HCT116 (cell line): ENCODE data around the gene DOCK1. TPM values are rescaled to one million over a fixed set of nuclear protein-coding genes. Genes with fewer than 3 reads are reported as not detected.

Experiments
- ATAC-seq: fragments of 200-7000 bp; cut with Tn5 transposase; 2 replicates; pipeline ENCODE4 v1.9.1; 2020; ENCODE audit warnings: mild to moderate bottlenecking, moderate library complexity
- BruUV-seq: library from RNA; stranded (reverse); fragments of 400-500 nt; replicated peaks from 2 replicates; lab custom pipeline; 2021; lab: Mats Ljungman, UMichigan
- CTCF ChIA-PET: fragments of 300-600 bp; sonication (Branson Sonifier 250); formaldehyde crosslinking; loops from one replicate; lab custom pipeline; 2021; ENCODE audit warnings: antibody characterized with exemption; lab: Charles Lee
- POLR2A ChIA-PET: fragments of 300-600, 350-600 bp; sonication (Branson Sonifier 250); formaldehyde crosslinking; loops from one replicate; lab custom pipeline; 2021; ENCODE audit warnings: antibody characterized with exemption; lab: Charles Lee
- RAD21 ChIA-PET, 2 experiments: fragments of 300-600 bp; sonication (Branson Sonifier 250); formaldehyde crosslinking; loops; one replicate each; lab custom pipeline; 2023; ENCODE audit warnings: low total read pairs in 2 of 2; ENCODE audit not compliant: uncharacterized antibody in 2 of 2, unreplicated experiment in 2 of 2, low non-redundant PET in 1 of 2; lab: Charles Lee
- DNase-seq: peaks from one replicate; pipeline ENCODE4 v3.0.0-alpha.2; 2010; ENCODE audit warnings: low read depth, low spot score
- H2AFZ ChIP-seq: fragments of 200-600 bp; shearing (Covaris generic), sonication (generic); 2 replicates; pipeline ENCODE4 v1.6.1; 2017; ENCODE audit warnings: low read depth, mixed run types, mixed read lengths, antibody characterized with exemption, low read length; ENCODE audit not compliant: poor library complexity, severe bottlenecking
- H3K27ac ChIP-seq: 2 replicates; pipeline ENCODE4 v1.5.1; 2012; ENCODE audit warnings: low read depth, low read length
- H3K27me3 ChIP-seq: fragments of 200-600 bp; sonication (generic); 2 replicates; pipeline ENCODE4 v1.6.1; 2016; ENCODE audit warnings: mixed run types, low read length, mixed read lengths; ENCODE audit not compliant: insufficient read depth
- H3K36me3 ChIP-seq, 2 experiments: fragments of 200-500 bp in 1 of 2; fragments of 200-600 bp in 1 of 2; sonication (Bioruptor generic) in 1 of 2; sonication (generic) in 1 of 2; 2 replicates each; pipeline versions ENCODE4 v1.5.1 to v1.6.1; 2014 to 2016; ENCODE audit warnings: low read length in 2 of 2, inconsistent platforms in 1 of 2, mixed read lengths in 1 of 2, mixed run types in 1 of 2; ENCODE audit not compliant: insufficient read depth in 2 of 2, control insufficient read depth in 1 of 2
- H3K4me1 ChIP-seq, 2 experiments: fragments of 200-600 bp in 1 of 2; sonication (generic) in 1 of 2; 2 replicates each; pipeline versions ENCODE4 v1.5.1 to v1.6.1; 2012 to 2017; ENCODE audit warnings: low read length in 2 of 2, inconsistent platforms in 1 of 2, mild to moderate bottlenecking in 1 of 2, mixed read lengths in 1 of 2, mixed run types in 1 of 2, moderate library complexity in 1 of 2; ENCODE audit not compliant: insufficient read depth in 2 of 2, control insufficient read depth in 1 of 2
- H3K4me2 ChIP-seq: fragments of 200-600 bp; sonication (generic); 2 replicates; pipeline ENCODE4 v1.6.1; 2017; ENCODE audit warnings: mixed run types, low read length, mixed read lengths
- H3K4me3 ChIP-seq, 2 experiments: fragments of 200-600 bp in 1 of 2; sonication (generic) in 1 of 2; replicated peaks in 1 of 2; 2 replicates each; pipeline ENCODE4 v1.5.1; 2011 to 2016; ENCODE audit warnings: low read length in 2 of 2, control low read depth in 1 of 2, low read depth in 1 of 2, mild to moderate bottlenecking in 1 of 2, mixed read lengths in 1 of 2, mixed run types in 1 of 2
- H3K79me2 ChIP-seq: fragments of 200-600 bp; sonication (generic); 2 replicates; pipeline ENCODE4 v1.6.1; 2017; ENCODE audit warnings: mild to moderate bottlenecking, mixed run types, low read length, moderate library complexity, mixed read lengths; ENCODE audit not compliant: insufficient read depth
- H3K9ac ChIP-seq: fragments of 200-600 bp; sonication (generic); 2 replicates; pipeline ENCODE4 v1.6.1; 2016; ENCODE audit warnings: low read length, mixed read lengths
- H3K9me2 ChIP-seq: fragments of 200-600 bp; sonication (generic), shearing (Covaris generic); 2 replicates; pipeline ENCODE4 v1.6.1; 2017; ENCODE audit warnings: mixed run types, mild to moderate bottlenecking, moderate library complexity; ENCODE audit not compliant: insufficient read depth
- H3K9me3 ChIP-seq, 2 experiments: fragments of 200-500 bp in 1 of 2; fragments of 200-600 bp in 1 of 2; sonication (Bioruptor generic) in 1 of 2; sonication (generic) in 1 of 2; 2 replicates each; pipeline ENCODE4 v1.6.1; 2014 to 2017; ENCODE audit warnings: low read length in 2 of 2, mixed read lengths in 2 of 2, inconsistent platforms in 1 of 2, low read depth in 1 of 2, mild to moderate bottlenecking in 1 of 2, mixed run types in 1 of 2, moderate library complexity in 1 of 2; ENCODE audit not compliant: control insufficient read depth in 1 of 2, insufficient read depth in 1 of 2
- H4K20me1 ChIP-seq: fragments of 200-600 bp; sonication (generic), shearing (Covaris generic); 2 replicates; pipeline ENCODE4 v1.6.1; 2017; ENCODE audit warnings: mixed run types, mild to moderate bottlenecking, moderate library complexity; ENCODE audit not compliant: insufficient read depth
- ATF3 ChIP-seq: IDR thresholded peaks from 2 replicates; pipeline ENCODE4 v1.6.1; 2012
- CBX3 ChIP-seq: IDR thresholded peaks from 2 replicates; pipeline ENCODE4 v1.6.1; 2012; ENCODE audit warnings: low read depth
- CTCF ChIP-seq, 3 experiments: fragments of 200-600 bp in 1 of 3; sonication (generic) in 1 of 3; IDR thresholded peaks in 2 of 3; conservative IDR thresholded peaks in 1 of 3; 2 replicates each; pipeline ENCODE4 v1.5.1; 2012 to 2017; ENCODE audit warnings: low read depth in 2 of 3, low read length in 2 of 3, antibody characterized with exemption in 1 of 3, borderline replicate concordance in 1 of 3, control low read depth in 1 of 3, mild to moderate bottlenecking in 1 of 3, mixed read lengths in 1 of 3, mixed run types in 1 of 3, moderate library complexity in 1 of 3; ENCODE audit not compliant: insufficient read depth in 1 of 3
- EZH2phosphoT487 ChIP-seq: fragments of 200-600 bp; IDR thresholded peaks from 2 replicates; pipeline ENCODE4 v1.6.1; 2018; ENCODE audit warnings: antibody characterized with exemption, borderline replicate concordance
- FOSL1 ChIP-seq: IDR thresholded peaks from 2 replicates; pipeline ENCODE4 v1.6.1; 2012; ENCODE audit warnings: low read depth
- JUND ChIP-seq: IDR thresholded peaks from 2 replicates; pipeline ENCODE4 v1.6.1; 2012
- MAX ChIP-seq: IDR thresholded peaks from 2 replicates; pipeline ENCODE4 v1.6.1; 2012
- POLR2A ChIP-seq: IDR thresholded peaks from 2 replicates; pipeline ENCODE4 v1.7.0; 2011; ENCODE audit warnings: borderline replicate concordance; ENCODE audit not compliant: insufficient read depth, insufficient read length; ENCODE audit errors: extremely low read depth
- POLR2AphosphoS5 ChIP-seq: IDR thresholded peaks from 2 replicates; pipeline ENCODE4 v1.6.1; 2011; ENCODE audit warnings: mild to moderate bottlenecking, low read depth, low read length, moderate library complexity
- REST ChIP-seq: IDR thresholded peaks from 2 replicates; pipeline ENCODE4 v1.6.1; 2012; ENCODE audit warnings: low read depth
- SIN3A ChIP-seq: IDR thresholded peaks from 2 replicates; pipeline ENCODE4 v1.6.1; 2012; ENCODE audit warnings: low read depth
- SP1 ChIP-seq: IDR thresholded peaks from 2 replicates; pipeline ENCODE4 v1.6.1; 2012; ENCODE audit warnings: low read depth
- SRF ChIP-seq: IDR thresholded peaks from 2 replicates; pipeline ENCODE4 v1.6.1; 2012; ENCODE audit warnings: low read depth
- TCF7L2 ChIP-seq: IDR thresholded peaks from 2 replicates; pipeline ENCODE4 v1.7.0; 2011; ENCODE audit warnings: borderline replicate concordance, inconsistent platforms; ENCODE audit not compliant: insufficient read depth, insufficient read length; ENCODE audit errors: extremely low read depth
- YY1 ChIP-seq: IDR thresholded peaks from 2 replicates; pipeline ENCODE4 v1.6.1; 2011; ENCODE audit warnings: low read length, low read depth, moderate library complexity, mild to moderate bottlenecking; ENCODE audit not compliant: insufficient replicate concordance; ENCODE audit errors: extremely low read depth
- ZFX ChIP-seq: fragments of 450-650 bp; IDR thresholded peaks from 2 replicates; pipeline ENCODE4 v1.6.1; 2017
- ZNF274 ChIP-seq: fragments of 200-500 bp; sonication (Bioruptor generic); IDR thresholded peaks from 2 replicates; pipeline ENCODE4 v1.6.1; 2014; ENCODE audit warnings: mild to moderate bottlenecking, low read depth, low read length, inconsistent platforms
- intact Hi-C: fragments of 100-400 bp; cut with micrococcal nuclease; formaldehyde crosslinking; loops from 2 replicates; pipeline ENCODE4 v1.10.0; 2022
- total RNA-seq: library from RNA; stranded (reverse); gene quantifications from one replicate; pipeline ENCODE4 v1.2.1, GENCODE V29; 2021; ENCODE audit not compliant: unreplicated experiment

DOCK1 gene
- total RNA-seq, 1 experiment from 2014 or later, result 46.5 TPM

GRCh38 chr10:127283017-127283416, 377.8 kb downstream of the DOCK1 start:
- H3K9me2 ChIP-seq, result no peaks in the 10 kb centered on the region
- TF ChIP-seq POLR2AphosphoS5, result no peak
- TF ChIP-seq ZFX, result no peak
- TF ChIP-seq EZH2phosphoT487, result no peak
- TF ChIP-seq POLR2A, result no peak
- TF ChIP-seq JUND, result no peak
- TF ChIP-seq ATF3, result no peak
- TF ChIP-seq ZNF274, result no peak
- TF ChIP-seq CTCF (IDR thresholded peaks at IDR 0.05 in 2 of 3, conservative IDR thresholded peaks at IDR 0.05 in 1 of 3; ENCODE audit: borderline replicate concordance in 1 of 3, insufficient read depth in 1 of 3, low read depth in 2 of 3, low read length in 2 of 3), result no peak
- no peak for TF ChIP-seq CBX3
- no peak for TF ChIP-seq YY1
- TF ChIP-seq SRF, result no peak
- TF ChIP-seq SP1, result no peak
- no peak for TF ChIP-seq FOSL1
- TF ChIP-seq SIN3A, result no peak
- no peak for TF ChIP-seq TCF7L2
- no peak for TF ChIP-seq MAX
- TF ChIP-seq REST, result no peak
- TF ChIP-seq, all 23 proteins: peak for 0
- ChIA-PET RAD21 (no interaction called here), POLR2A (no interaction called here), CTCF (no interaction called here)
- no peaks in the 10 kb centered on the region for H3K9me3 ChIP-seq
- H3K4me3 ChIP-seq, result no peak overlapping the region
- no peaks in the 10 kb centered on the region for H4K20me1 ChIP-seq
- no TSS peak for BruUV-seq
- H3K36me3 ChIP-seq, result no peaks in the 10 kb centered on the region
- ATAC-seq, result no peak
- H3K27me3 ChIP-seq, result no peaks in the 10 kb centered on the region
- H3K4me2 ChIP-seq, result no peak overlapping the region
- no peak overlapping the region for H2AFZ ChIP-seq
- H3K79me2 ChIP-seq, result no peaks in the 10 kb centered on the region
- H3K27ac ChIP-seq, result no peak overlapping the region
- H3K9ac ChIP-seq, result no peak overlapping the region
- intact Hi-C loops, result no loop called here
- no peaks in the 10 kb centered on the region for H3K4me1 ChIP-seq
- DNase-seq, result no peak
